HG03045 (cell line): ENCODE measurements around the gene ITIH5.

ENCODE experiments used
- ATAC-seq: cut with Tn5 transposase; IDR thresholded peaks from one replicate; pipeline ENCODE4 v1.9.1; 2021; ENCODE audit warnings: mild to moderate bottlenecking, moderate library complexity; ENCODE audit not compliant: unreplicated experiment

Gene ITIH5

GRCh38 chr10:7526017-7526400, 140.8 kb downstream of the ITIH5 start:
- no peak for ATAC-seq

GRCh38 chr10:7525314-7526016, 141.3 kb downstream of the ITIH5 start:
- peak; percentile 65 for ATAC-seq

GRCh38 chr10:7523656-7524055, 143.1 kb downstream of the ITIH5 start:
- no peak for ATAC-seq

GRCh38 chr10:7520507-7521485, 146.0 kb downstream of the ITIH5 start:
- no peak for ATAC-seq

- no peak for ATAC-seq
Measured at GRCh38 chr10:7519351-7519750, 147.4 kb downstream of the ITIH5 start.

- no peak for ATAC-seq
Measured at GRCh38 chr10:7518693-7519092, 148.1 kb downstream of the ITIH5 start.

- ATAC-seq, result no peak
Measured at GRCh38 chr10:7515439-7515838, 151.3 kb downstream of the ITIH5 start.

- no peak for ATAC-seq
Measured at GRCh38 chr10:7513936-7514335, 152.8 kb downstream of the ITIH5 start.

GRCh38 chr10:7513455-7513854, 153.3 kb downstream of the ITIH5 start:
- no peak for ATAC-seq

- ATAC-seq, result no peak
Measured at GRCh38 chr10:7512487-7512886, 154.3 kb downstream of the ITIH5 start.

- no peak for ATAC-seq
Measured at GRCh38 chr10:7511612-7512011, 155.2 kb downstream of the ITIH5 start.
